NCI-H146 treated with DMSO at 0.1 percent for 48 hours (cell line): ENCODE measurements around the gene HSD17B3.
"Not testable (repeated sequence)": the region's sequence is repeated elsewhere in the genome, so short reads cannot be mapped to it uniquely, and the experiment has no call there.

ENCODE experiments used
- DNase-seq: peaks from one replicate; lab custom pipeline; 2025; ENCODE audit not compliant: unreplicated experiment; lab: John Stamatoyannopoulos, UW

Gene HSD17B3

GRCh38 chr9:96309850-96310249 lies 7.9 kb upstream of the HSD17B3 start:
- DNase-seq: no peak

GRCh38 chr9:96306958-96307357 lies 5.0 kb upstream of the HSD17B3 start:
- DNase-seq: not testable (repeated sequence)

DNA sequence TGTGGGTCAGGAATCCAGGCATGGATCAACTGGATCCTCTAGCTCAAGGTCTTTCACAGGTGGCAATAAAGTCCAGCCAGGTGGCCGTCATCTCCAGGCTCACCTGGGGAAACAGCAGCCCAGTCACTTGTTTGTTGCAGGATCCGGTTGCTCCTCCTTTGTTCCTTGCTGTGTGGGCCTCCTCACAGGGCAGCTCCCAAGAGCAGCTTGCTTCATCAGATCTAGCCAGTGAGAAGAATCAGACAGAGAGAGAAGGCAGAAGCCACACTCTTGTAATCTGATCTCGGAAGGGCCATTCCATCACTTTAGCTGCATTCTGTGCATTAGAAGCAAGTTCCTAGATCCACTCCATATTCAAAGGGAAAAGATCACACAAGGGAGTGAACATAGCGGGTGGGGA lies 3.2 kb upstream of the HSD17B3 start:
- no peak for DNase-seq

DNA sequence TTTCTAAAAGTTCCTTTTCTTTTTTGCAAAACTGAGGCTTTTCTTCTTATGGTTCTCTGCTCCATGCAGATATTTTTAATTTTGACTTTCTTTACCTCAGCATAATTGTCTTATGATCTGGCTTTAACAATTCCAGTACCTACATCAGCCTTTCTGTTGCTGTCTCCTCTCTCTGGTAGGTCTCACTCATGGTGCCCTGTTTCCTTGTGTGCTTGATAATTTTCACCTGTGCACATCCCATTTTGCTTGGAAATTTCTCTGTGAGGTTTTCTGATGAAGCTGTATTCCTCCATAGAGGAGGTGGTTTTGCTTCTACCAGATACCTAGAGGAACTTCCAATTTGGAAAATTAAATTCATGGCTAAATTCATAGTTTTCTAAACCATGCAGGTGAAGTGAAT lies 2.3 kb upstream of the HSD17B3 start:
- DNase-seq: no peak

DNA sequence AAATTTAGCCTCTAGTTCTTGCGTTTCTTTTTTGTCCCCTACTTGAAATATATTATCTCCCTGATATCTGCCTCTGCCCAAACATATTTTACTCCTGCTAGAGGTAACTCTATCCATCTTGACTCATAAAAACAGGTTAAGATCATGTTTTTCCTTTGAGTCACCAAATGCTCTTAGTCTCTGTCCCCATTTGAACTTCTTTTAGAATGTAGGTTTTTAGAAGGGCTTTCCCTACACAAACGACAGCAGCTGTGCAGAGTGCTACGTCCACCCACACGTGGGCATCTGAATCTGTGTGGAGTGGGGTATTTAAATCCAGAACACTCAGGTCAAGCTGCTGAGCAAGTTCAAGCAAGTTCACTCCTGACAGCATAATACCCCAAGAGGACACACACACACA lies 2.2 kb downstream of the HSD17B3 start:
- DNase-seq: no peak

DNA sequence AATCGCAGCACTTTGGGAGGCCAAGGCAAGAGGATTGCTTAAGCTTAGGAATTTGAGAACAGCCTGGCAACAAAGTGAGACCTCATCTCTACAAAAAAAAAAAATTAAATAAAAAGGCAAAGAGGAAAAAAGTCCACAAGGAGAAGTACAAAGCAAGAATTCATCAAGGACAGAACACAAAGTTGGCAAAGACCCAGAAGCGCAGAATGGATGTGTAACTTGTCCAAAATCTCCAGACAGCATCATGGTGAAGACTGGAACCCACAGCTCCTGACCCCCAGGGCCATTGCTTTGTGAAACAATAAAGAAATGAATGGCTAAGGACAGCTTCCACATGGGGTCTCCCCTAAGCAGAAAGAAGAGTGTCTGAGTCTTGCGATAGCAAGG lies 7.8 kb downstream of the HSD17B3 start:
- no peak for DNase-seq

- no peak for DNase-seq
Observed at GRCh38 chr9:96293498-96294158, 8.3 kb downstream of the HSD17B3 start.

- DNase-seq: no peak
Observed at GRCh38 chr9:96289392-96289791, 12.6 kb downstream of the HSD17B3 start.

- no peak for DNase-seq
Observed at GRCh38 chr9:96281641-96282040, 20.3 kb downstream of the HSD17B3 start.

- no peak for DNase-seq
Observed at GRCh38 chr9:96279932-96280331, 22.0 kb downstream of the HSD17B3 start.

DNA sequence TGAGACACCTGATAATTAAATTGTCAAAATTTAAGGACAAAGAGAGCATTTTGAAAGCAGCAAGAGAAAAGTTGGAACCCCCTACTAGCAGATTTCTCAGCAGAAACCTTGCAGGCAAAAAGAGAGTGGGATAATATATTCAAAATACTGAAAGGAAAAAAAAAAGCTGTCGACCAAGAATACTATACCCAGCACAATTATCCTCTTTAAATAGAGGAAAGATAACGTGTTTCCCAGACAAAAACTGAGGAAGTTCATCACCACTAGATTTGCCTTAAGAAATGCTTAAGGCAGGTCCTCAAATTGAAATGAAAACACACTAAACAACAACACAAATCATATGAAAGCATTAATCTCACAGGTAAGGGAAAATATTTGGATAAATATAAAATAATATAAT lies 27.0 kb downstream of the HSD17B3 start:
- DNase-seq: no peak

DNA sequence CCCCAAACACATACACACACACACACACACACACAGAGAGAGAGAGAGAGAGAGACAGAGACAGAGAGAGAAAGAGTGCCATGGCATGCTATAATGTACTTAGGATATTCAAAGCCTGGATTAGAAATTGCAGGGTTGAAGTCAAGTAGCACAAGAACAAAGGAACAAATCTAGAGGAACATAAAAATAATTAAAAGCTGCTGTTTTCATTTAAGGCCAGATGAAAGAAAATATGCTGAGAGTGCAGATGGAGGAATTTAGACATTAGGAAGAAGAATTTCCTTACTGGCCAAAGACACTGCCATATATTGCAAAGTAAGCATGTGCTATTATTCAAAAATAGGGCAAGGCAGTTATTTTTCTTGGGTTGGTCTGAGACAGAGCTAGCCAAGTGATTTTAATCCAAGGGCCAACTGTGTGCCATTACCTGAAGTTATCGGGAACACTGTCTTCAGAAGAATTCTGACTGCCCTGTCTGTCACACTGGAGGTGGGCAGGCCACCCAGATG lies 31.7 kb downstream of the HSD17B3 start:
- DNase-seq: no peak

DNA sequence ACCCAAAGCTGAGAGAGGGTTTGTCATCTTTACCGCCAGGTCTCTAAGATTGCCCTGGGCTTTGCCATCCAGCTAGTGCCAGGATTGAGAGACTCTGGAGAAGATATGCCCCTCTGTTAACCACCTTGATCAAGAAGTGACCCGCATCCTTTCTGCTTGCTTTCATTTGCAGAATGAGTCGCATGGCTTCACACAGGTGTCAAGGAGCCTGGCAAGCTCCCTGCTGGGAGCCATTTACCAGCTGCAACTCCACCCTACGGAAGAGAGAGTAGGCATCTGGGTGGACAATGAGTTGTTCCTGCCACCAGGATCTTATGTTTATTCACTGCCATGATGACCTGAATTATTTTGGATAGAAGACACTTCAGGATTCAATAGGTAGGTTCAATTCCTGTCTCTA lies 43.0 kb downstream of the HSD17B3 start:
- no peak for DNase-seq

GRCh38 chr9:96256800-96257199 lies 45.2 kb downstream of the HSD17B3 start:
- no peak for DNase-seq

GRCh38 chr9:96255698-96256097 lies 46.3 kb downstream of the HSD17B3 start:
- no peak for DNase-seq

- DNase-seq: no peak
Observed at GRCh38 chr9:96253059-96253696, 48.8 kb downstream of the HSD17B3 start.

GRCh38 chr9:96251451-96251850 lies 50.5 kb downstream of the HSD17B3 start:
- DNase-seq: no peak

DNA sequence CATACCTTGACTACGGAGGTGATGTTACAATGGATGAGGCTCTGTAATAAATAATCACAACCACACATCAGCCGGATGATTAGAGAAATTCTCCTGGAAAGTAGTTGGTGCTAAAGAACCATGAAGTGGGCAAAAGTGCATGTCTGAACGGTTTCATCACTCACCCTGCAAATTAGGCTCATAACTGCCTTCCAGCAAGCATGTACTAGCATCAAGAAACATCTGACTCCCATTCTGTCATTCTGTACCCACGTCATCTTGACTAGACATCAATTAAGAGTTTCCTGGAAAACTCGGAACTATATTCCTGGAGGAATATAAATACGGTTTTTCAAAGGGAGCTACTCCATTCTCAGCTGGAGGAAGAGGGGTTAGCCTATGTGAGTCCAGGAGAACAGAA lies 52.2 kb downstream of the HSD17B3 start:
- no peak for DNase-seq

GRCh38 chr9:96246267-96246671 lies 55.7 kb downstream of the HSD17B3 start:
- DNase-seq: no peak

- no peak for DNase-seq
Observed at GRCh38 chr9:96245399-96245798, 56.6 kb downstream of the HSD17B3 start.

DNA sequence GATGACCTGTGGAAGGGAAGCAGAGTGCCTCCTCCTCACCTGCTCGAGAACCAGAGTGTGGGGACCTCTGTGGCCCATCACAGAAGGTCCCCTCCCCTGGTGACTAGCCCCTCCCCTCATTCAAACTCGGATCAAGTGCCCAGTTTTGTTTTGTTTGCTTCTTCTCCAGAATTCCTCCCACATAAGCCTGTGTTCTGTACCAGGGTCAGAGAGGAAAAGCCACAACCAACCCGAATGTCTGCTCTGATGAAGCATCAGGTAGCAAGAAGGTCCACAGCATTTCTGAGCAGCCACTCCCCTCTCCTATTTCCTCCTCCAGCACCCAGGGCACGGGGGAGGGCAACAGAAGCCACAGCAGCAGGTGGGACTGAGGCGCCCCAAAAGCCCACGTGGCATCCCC lies 58.2 kb downstream of the HSD17B3 start:
- no peak for DNase-seq

DNA sequence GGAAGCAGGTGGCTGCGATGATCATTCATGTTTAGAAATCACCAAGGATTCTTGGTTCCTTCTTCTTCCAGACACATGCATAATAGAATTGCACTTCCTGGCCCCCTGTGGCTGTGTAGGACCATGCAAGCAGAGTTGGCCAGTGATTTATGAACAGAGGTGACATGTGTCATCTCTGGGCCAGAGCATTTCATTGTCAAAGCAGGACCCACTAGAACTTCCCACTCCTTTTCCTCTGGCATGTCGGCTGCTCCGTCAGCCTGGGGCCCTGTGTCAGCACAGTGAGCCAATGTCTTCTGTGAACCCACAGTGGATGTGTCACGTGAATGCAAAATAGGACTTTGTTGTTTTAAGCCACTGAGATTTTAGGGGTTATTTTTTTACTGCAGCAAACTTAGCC lies 59.2 kb downstream of the HSD17B3 start:
- no peak for DNase-seq

GRCh38 chr9:96241391-96241809 lies 60.6 kb downstream of the HSD17B3 start:
- no peak for DNase-seq
